Measurements from ENCODE around the gene KRTAP6-2.

Gene KRTAP6-2, protein sequence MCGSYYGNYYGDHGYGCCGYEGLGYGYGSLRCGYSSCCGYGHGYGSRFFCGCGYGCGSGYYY

DNA sequence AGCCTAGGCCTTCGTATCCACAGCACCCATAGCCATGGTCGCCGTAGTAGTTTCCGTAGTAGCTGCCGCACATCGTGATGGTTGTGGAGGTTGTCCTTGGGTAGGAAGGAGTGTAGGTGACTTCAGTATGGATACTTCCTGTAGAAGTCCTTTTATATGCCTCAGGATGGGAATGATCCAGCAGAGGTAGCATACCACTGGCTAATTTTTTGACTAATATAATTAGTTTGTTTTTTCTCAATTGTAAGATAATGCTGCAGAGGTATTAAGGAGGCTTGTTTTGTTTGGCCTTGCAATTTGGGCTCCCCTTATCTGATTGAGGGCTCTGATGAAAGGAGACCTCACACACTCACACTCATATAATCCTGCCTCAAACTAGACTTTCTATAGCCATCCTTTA lies at the start of gene KRTAP6-2:
KRTAP6-2 (minus strand) TSS at position 101 of the 400 bp plus-strand sequence; CDS start at position 73, 28 bp downstream.
- no peak for DNase-seq (ENCODE audit: insufficient read length, low spot score)
- no peak for FAIRE-seq
- TF ChIP-seq, protein P1, sequence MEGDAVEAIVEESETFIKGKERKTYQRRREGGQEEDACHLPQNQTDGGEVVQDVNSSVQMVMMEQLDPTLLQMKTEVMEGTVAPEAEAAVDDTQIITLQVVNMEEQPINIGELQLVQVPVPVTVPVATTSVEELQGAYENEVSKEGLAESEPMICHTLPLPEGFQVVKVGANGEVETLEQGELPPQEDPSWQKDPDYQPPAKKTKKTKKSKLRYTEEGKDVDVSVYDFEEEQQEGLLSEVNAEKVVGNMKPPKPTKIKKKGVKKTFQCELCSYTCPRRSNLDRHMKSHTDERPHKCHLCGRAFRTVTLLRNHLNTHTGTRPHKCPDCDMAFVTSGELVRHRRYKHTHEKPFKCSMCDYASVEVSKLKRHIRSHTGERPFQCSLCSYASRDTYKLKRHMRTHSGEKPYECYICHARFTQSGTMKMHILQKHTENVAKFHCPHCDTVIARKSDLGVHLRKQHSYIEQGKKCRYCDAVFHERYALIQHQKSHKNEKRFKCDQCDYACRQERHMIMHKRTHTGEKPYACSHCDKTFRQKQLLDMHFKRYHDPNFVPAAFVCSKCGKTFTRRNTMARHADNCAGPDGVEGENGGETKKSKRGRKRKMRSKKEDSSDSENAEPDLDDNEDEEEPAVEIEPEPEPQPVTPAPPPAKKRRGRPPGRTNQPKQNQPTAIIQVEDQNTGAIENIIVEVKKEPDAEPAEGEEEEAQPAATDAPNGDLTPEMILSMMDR (IDR thresholded peaks at IDR 0.05; ENCODE audit: insufficient read depth, missing control alignments) = no peak

DNA sequence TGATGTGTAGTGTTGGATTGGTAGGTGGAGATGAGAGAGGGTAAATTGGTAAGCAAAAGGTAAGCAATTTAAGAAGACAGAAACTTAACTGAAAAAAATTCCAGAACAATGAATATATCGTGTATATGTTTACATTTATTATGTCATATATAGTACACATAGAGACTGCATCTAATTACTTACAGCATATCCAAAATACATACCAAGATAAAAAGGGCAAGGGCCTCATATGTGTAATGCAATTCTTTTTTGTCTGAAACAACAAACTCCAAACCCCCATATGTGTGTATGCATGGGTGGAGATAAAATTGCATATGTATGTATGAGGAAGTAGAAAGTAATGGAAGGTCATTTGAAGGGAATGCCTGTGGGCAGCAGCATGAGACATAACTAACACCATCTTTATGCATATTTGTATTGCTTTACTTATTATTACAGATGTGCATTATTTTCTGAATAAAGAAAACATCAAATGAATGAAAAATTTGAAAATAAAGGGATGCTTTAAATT lies 48.3 kb upstream of the KRTAP6-2 start:
- DNase-seq (ENCODE audit: insufficient read length, low spot score) = no peak
- TF ChIP-seq, protein P1 (IDR thresholded peaks at IDR 0.05; ENCODE audit: insufficient read depth, missing control alignments) = no peak
- FAIRE-seq = no peak

DNA sequence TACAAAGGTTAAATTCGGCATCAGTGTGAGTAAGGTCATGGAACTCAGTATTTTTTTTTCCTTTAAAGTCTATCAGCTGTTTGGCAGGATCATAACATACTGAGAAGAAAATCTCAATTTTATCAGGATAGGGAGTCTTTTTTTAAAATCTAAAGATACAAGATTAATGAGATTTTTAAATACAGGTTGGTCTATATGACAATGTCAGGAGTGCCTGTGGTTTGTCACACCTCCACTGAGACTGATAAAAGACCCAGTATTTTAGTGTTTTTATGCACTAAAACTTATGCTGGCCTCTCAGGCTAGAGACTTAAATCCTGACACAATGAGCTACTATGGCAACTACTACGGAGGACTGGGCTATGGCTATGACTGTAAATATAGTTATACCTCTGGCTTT lies 43.9 kb upstream of the KRTAP6-2 start, which contains the start of gene KRTAP20-3:
KRTAP20-3 (plus strand) TSS at position 301 of the 400 bp plus-strand sequence.
- TF ChIP-seq, protein P1 (IDR thresholded peaks at IDR 0.05; ENCODE audit: insufficient read depth, missing control alignments) = no peak
- no peak for FAIRE-seq
- DNase-seq (ENCODE audit: insufficient read length, low spot score) = no peak

DNA sequence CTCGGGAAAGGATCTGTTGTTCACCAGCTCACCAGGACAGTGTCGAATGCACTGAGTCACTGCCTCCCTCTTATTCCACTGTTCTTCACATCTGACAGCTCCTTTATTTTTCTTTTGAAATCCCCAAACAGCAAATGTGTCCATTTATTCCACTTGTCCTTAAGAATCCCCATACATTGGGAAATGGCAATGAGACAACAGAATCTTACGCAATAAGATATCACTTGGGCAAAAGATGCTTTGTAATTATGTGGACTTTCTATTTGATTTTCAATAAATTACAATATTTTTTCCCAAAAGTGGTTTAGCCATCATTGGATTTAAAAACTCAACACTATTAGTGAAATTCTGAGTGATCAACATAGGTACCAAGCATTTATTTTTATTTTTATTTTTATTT lies 40.0 kb upstream of the KRTAP6-2 start:
- FAIRE-seq = no peak
- no peak for DNase-seq (ENCODE audit: insufficient read length, low spot score)
- TF ChIP-seq, protein P1 (IDR thresholded peaks at IDR 0.05; ENCODE audit: insufficient read depth, missing control alignments) = no peak

DNA sequence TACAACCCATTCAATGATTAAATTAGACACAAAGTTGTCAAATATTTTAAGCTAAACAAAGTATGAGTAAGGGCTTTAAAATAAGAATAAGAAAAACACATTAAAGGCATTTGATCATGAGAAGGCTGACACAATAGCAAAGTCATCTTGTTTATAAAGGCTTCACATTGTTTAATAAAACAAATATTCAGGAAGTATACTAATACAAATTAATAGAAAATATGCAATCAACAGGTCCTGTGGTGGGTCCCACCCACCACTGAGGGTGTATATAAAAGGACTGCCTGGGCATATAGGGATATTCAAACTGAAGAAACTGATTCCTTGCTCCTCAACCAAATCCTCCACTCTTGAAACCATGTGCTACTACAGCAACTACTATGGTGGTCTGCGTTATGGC lies 36.2 kb upstream of the KRTAP6-2 start, which contains the start of gene KRTAP20-2:
KRTAP20-2 (plus strand) TSS at position 301 of the 400 bp plus-strand sequence; CDS start at position 359, 58 bp downstream.
- TF ChIP-seq, protein P1 (IDR thresholded peaks at IDR 0.05; ENCODE audit: insufficient read depth, missing control alignments) = no peak
- no peak for DNase-seq (ENCODE audit: insufficient read length, low spot score)
- no peak for FAIRE-seq

DNA sequence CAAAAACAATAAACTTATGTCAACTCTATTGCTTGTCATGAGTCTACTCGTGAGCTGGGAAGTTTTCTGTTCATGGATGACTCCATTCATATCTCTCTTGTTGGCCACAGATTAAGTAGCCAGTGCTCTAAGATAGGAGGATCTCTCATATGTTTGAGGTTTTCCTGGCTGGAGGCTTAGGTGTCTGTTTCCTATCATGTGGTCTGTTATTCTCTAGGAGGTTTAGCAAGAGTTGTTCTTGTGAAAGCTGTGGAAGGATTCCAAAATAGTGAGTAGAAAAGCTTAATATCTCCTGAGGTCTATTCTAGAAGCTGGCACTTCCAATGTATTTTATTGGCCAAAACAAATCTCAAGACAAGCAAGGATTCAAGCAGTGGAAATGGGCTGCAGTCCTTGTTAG lies 30.5 kb upstream of the KRTAP6-2 start:
- FAIRE-seq (no peak), DNase-seq (ENCODE audit: insufficient read length, low spot score) (no peak)
- TF ChIP-seq, protein P1 (IDR thresholded peaks at IDR 0.05; ENCODE audit: insufficient read depth, missing control alignments) = no peak

DNA sequence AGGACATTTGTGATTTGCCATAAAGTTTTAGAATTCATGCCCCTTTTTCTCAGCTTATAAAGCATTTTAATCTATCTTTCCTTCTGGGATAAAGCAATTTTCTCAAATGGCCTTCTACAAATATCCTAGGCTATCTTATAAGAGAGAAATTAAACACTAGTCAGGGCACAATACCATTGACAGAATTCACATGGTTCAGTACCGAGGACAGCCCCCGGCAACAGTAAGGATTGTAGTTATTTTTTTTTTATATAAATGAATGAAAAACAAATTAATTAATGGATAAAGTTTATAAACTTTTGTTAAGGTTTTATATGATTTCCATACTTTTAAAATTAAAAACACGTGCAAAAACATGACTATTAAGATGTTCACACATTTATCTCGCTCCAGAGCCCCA lies 29.4 kb upstream of the KRTAP6-2 start:
- DNase-seq (ENCODE audit: insufficient read length, low spot score) (no peak), FAIRE-seq (no peak)
- TF ChIP-seq, protein P1 (IDR thresholded peaks at IDR 0.05; ENCODE audit: insufficient read depth, missing control alignments) = no peak

Data from D721Med (cell line).